ENCODE data around the gene ROR1.

Gene ROR1

DNA sequence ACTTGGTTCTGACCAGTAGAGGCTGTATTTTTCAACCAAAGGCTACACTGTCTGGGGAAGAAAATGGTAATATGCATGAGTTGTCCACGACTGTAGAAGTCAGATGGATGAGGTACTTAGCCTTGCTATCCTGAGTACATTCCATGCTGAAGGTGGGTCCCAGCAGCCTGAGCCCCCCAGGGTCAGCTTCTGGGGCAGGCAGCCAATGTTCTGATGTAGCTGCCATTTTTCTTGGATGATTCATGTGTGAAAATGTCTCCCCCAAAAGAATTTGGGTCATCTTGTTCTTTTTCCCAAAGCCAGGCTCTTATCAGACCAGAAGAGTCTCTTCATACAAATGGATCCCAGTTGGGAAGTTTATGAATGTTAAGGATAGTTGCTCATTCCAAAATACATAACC, 257.4 kb downstream of the ROR1 start:
- no peak for DNase-seq (ENCODE audit: low read depth)

DNA sequence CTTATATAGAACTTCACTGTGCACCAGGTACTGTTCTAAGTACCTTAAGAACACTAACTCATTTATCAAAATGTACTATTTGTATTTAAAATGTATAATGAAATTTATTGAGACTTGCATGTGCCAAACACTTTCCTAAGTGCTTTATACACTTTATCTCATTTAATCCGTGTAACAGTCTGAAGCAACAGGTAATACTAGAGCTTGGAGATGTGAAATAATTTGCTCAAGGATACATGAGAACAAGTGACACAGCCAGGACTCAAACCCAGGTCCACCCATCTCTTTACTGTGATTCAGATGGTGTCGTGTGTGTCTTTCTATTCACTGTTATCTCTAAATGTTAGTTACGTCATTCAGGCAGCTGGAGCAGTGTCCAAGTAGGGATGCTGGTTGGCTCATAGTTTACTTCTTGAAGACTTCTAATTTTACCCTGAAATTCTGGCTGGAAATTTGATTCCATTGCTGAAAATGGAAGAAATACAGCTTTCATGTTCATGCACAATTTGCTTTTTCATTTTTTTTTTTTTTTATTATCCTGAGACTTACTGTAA, 259.9 kb downstream of the ROR1 start:
- no peak for DNase-seq (ENCODE audit: low read depth)

DNA sequence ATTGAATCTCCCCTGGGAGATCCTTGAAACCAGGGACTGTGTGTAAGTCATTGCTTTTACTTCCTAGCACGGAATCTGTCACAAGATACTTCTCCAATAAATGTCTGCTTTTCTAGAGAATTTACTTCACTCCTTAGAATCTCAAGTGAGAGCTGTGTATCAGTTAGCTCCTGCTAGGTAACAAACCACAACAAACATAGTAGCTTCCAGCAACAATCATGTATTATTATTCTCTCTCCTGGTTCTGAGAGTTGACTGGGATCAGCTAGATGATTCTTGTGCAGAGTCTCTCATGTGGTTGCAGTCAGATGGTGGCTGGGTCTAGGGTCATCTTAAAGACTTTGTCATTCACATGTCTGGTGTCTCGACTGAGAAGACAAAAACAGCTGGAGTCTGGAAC, 262.7 kb downstream of the ROR1 start:
- no peak for DNase-seq (ENCODE audit: low read depth)

DNA sequence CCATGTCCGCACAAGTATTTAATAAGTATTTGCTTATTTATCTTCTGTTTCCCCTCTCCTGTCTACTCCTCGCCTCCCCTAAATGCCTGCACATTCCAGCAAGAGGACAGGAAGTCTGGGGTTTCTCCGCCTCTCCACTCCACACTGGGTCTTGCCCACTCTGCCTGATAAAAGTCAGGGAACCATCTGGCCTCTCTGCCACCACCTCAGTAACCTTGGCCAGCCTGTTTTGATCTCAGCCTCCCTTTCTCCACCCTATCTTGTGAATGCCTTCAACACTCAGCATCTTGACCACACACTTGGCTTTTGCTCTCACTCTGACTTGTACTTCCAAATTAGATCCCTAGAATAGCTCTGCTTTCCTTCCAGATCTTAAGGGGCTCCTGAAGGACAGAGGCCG, 264.3 kb downstream of the ROR1 start:
- no peak for DNase-seq (ENCODE audit: low read depth)

DNA sequence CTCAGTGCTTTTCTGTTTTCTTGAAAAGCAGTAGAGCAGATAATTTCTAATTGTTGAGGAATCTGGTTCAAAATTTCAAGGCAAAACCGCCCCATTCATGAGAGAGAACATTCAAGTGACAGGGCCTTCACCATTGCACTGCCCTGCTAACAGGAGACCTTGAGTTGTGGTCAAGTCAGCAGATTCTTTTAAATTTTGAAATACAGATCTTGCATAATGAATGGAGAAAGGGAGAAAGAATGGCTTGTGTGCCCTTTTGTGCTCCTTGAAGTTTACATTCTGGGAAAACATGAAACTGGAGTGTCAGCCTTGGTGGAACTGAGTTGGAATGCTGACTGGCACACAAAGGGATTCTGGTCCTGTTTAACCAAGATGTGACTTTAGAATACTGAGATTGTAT, 265.1 kb downstream of the ROR1 start:
- no peak for DNase-seq (ENCODE audit: low read depth)

DNA sequence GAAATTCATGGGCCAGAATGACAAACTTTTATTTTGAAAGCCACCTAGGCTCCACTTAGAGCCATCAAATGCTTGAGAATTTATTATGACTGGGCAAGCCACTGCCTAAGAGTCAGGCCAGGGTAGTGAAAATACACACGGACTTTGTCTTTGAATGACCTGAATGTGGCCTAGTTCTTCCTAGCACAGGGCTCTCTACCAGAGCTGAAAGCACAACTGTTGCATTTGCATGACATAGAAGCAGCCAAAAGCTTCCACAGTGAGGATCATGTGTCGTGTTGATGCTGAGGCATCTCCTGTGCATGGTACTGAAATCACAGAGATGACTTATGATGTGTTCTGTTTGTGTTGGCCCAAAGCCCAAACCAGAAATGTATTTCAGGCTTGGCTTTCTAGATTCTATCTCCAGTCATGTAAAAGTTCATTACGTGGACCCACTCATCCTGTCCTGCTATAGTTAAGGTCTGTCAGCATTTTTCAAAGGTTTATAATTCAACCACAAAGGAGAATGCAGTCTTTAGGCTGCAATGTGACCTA, 265.6 kb downstream of the ROR1 start:
- DNase-seq (ENCODE audit: low read depth), result no peak

DNA sequence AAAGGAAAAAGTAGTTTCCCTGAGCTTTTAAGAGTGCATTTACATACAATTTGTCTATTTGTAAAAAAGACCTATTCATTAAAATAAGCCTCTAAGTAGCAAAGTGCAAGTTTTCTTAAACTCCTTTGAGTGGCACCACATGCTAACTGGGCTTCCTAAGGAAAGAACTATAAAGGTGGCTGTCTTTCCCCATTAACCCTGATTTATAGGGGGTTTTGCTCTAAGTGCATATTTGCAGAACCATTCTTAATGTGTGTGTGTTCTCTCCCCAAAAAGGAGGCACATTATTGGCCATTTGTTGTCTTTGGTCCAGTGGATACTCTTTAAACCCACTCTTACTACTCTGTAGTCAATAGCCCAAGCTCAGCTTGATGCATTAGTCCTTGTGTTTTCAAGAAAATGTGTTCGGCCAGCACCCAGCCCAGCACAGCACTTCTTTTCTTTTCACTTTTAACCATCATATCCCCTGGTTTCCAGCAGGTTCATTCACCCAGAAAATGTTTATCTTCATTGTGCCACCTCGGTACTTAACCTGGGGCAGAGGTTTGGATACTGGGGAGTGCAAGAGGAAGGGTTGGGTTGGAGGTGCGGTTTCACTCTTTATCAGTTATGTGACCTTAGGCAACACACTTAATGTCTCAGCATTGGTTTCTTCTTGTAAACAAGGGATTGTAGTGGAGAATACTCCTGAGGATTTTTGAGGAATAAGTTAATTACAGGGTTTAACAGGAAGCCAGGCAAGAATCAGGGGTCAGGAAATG, 267.7 kb downstream of the ROR1 start:
- DNase-seq (ENCODE audit: low read depth), result no peak

DNA sequence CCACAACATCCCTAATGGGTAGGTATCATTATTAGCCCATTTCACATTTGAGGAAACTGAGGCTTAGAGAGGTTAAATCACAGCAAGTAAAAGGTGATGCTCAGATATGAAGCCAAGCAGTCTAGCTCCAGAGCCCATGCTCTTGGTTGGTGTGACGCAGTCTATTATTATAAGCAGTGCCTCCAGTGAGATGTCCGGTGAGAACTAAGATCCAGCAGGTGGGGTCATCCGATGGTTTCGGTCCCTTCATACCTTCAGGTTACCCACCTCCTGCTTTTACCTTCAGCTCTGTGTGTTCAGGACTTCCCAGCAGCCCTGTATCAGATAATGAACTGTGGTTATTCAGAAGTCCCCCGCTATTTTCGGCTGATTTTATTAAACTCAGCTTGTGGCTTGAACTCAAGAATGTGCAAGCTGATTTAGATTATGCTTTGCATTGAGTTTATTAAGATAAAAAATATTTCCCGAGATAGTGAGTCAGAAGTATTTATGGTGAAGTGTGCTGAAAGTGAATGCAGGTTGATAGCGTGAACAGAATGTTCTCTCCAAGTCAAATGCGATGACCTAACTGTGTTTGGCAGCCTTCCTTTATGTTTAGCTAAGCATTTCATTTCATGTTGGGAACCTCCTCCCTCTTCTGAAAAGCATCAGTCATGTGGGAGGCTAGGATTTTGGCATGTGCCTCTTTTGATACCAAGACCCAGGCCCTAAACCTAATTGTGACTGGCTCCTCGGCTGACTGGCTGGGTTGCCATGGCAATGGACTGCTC, 268.7 kb downstream of the ROR1 start:
- DNase-seq (ENCODE audit: low read depth), result no peak

DNA sequence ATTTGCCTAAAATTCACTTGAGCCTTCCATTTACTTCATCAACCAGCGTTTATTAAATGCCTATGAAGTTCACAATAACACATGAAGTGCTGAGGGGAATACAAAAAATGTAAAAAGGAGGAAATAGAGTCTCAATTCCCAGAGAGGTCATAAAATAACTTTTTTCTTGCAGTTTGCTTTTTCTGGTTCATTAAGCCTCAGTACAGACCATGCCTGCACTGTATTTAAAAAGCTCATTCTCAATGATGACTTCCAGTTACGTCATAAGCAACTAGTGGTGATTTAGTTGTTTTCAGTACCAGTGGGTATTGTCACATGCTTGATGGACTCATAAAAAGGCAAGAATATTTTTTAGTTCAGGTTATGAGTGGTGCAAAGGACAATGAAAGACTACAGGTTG, 269.5 kb downstream of the ROR1 start:
- DNase-seq (ENCODE audit: low read depth), result no peak

DNA sequence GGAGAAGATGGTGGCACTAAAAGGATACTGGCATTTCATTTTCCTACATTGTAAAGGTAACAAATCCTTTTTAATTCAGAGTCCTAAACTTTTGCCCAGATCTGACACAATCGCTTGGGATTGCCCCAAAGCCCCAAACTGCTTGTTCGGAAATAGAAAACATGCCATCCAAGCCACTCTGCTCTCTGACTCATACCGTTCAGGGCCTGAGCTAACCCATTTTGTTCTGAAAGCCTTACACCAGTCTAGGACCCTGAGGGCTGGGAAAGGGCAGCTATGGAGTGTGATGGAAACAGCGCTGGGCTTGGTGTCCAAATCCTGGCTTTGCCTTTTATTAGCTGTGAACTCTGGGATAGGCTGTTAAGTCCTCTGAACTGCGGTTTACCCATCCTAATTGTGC, 270.2 kb downstream of the ROR1 start:
- no peak for DNase-seq (ENCODE audit: low read depth)

DNA sequence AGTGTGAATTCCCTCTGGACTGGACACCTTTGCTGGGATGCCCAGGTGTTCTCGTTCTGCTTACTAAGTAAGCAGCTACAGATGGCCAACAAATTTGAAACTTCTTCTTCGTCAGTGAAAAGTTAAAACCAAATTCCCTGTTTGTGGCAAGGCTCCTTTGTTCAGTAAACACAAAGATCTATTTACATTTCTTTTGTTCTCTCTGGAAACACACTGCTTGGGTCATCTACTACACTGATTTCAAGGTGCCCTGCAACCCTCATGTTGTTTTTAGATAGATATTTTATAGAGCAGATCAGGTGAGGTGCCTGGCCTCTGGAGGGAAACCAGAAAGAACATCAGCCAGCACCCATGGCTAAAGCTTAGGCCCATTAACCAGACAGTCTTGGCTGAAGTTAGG, 272.4 kb downstream of the ROR1 start:
- no peak for DNase-seq (ENCODE audit: low read depth)

DNA sequence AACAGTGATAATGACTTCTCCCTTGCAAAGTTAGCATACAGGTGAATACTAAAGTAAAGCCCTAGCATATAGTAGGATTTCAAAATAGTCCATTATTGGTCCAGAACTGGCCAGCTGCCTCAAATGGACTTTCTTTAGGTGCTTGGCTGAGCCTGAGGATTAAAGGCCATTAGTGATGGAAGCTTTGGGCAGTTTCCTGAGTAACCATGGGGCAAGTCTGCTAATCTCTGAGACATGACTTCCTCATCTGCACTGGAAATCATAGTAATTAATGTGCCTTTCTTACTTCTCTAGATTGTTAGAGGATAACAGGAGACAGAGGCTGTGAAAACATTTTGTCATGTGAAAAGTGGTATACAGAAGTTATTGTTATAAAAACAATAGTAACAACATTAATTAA, 273.1 kb downstream of the ROR1 start:
- no peak for DNase-seq (ENCODE audit: low read depth)

DNA sequence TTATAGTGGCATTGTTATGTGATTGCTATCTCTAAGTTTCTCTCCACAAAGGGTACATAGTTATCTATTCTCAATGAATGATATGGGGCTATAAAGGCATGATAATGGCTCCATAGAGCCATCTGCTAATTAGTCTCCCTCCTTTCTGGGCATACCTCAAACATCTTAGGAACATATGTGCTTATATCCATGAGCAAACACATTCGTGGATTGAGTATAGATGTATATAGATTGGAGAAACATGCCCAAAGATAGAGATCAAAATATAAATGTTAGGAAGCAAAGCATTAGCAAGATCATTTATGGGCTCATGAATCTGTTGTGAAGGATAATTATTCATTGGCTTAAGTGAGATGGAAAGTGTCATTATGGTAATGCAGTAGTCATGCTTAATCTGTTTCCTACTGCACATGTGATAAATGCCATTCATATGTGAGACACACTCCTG, 273.8 kb downstream of the ROR1 start:
- DNase-seq (ENCODE audit: low read depth), result no peak

DNA sequence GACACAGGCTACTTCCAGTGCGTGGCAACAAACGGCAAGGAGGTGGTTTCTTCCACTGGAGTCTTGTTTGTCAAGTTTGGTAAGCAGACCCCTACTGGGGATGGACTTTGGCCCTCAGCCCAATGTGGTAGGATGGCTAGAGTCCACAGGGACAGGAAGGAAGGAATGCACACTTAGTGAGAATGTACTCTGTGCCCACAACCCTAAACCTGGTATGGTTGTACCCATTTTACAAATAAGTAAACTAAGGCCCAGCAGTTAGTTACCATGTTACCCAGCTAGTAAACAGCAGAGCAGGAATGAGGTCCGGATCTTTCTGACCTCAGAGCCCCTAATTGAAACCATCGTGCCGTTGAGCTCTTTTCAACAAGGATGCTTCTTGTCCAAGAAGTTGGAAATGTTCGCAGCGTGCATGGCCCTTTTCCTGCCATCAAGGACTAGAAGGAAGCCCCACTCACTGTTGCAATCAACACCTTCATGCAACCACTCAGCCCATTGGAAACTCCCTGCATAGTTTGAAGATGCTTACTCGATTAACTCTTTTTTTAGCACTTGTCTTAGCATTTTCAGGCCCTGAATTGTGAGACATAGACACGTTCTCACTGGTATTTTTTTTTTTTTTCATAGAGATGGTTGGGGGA, 276.2 kb downstream of the ROR1 start:
- no peak for DNase-seq (ENCODE audit: low read depth)

DNA sequence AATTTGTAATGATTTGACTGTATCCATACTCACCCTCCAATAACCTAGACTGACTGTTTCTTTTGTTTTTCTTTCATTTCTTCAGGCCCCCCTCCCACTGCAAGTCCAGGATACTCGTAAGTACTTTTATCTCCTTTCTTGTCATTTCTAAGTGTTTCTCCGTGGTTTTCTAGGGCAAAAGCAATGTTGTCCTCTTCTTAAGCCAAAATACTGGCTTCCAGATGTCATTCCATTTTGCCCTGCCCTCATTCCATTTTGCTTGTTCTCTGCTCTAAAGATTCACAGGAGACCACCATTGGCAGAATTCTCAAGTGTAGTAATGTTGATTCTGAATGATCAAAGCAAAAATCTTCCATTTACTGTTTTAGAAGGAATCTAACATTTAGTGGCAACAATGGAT, 276.8 kb downstream of the ROR1 start:
- DNase-seq (ENCODE audit: low read depth), result no peak

DNA sequence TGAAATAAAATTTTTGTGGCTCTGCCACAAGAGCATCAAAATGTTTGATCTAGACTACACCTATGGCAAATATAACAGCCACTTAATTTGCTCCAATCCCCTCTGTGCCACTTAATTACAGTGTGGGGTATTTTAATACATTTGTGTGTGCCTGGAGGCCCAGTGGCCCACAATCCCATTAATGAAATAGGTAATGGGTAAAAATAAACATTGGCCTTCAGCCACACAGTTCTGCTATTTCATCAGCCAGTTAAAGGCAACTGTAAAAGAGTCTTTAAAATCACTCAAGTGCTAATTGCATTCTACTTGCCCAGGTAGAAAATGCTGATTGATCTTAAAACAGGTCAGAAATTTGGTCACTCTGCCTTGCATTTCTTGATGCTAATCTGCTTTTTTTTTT, 278.0 kb downstream of the ROR1 start:
- no peak for DNase-seq (ENCODE audit: low read depth)

DNA sequence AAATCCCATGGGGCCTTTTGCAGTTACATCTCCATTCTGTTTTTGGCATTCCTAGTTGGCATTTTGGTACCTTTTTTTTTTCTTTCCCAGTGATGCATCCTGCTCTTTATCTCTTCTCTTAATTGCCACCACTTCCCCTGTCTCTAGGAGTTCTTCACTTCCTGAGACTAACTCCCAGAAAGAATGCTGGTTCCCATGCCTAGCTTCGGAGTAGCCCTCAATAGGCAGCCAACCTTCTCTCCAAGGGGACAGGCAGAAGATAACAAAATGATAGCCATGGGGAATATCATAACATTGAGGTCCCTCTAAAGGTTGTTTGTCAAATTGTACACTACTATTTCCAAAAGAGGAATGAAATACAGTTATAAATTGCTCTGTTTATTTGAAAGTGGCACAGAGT, 279.0 kb downstream of the ROR1 start:
- DNase-seq (ENCODE audit: low read depth), result no peak

DNA sequence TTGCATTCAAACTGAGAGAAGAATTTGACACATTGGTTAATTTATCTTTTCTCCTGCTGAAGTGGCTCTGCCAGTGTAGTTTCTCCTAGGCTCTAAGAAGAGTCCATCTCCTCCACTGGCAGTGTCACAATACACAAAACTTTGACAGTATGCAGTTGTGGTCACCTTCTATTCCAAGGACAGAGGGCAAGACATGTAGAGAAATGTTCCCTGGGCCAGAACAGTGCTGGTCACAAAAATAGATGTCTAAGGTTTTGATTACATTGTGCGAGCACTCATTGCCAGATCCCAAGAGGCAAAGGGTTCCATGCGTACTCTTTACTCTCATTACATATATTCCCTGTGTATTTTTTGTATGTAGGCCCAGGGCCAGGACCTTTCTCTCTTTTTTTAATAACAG, 281.5 kb downstream of the ROR1 start:
- no peak for DNase-seq (ENCODE audit: low read depth)

DNA sequence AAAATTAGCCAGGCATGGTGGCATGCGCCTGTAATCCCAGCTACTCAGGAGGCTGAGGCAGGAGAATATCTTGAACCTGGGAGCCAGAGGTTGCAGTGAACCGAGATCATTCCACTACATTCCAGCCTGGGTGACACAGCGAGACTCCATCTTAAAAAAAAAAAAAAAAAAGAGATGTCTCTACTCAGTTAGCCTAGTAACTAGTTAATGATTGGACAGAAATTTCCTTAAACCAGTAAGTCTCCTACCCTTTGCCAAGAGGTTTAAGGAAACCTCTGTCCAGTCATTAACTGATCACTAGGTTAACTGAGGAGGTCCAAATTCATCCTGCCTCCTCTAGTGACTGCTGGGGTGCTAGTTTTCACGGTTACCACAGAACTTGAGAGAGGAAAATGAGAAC, 285.7 kb downstream of the ROR1 start:
- DNase-seq (ENCODE audit: low read depth), result no peak

DNA sequence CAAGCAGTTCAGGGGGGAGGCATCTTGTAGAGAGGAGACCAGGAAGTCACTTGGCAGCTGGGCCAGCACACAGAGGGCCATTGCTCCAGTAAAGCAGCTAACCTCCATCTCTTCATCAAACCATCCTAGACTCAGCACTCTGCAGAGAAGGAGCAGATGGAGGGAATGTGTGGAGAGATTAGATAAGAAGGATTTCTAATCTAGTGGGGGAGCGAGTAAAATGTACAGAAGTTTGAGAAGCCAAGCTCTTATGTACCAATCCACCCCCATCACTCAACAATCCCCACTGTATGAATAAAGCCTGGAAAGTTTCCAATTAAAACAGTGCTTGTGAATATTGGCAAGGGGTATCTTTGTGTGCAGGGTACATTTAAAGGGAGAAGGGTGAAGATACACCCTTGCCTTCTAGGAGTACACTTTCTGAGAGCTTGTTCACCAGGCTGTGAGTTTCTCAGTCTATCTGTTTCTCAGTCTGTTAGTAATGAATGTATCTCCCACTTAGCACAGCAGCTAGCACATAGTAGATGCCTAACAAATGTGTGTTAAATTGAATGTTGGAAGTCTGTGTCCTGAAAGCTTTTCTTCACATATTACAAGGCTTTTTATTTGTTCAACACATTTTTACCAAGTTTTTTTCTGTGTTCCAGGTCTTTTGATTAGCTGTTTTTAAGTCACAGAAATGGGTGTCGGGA, 286.9 kb downstream of the ROR1 start:
- no peak for DNase-seq (ENCODE audit: low read depth)

DNA sequence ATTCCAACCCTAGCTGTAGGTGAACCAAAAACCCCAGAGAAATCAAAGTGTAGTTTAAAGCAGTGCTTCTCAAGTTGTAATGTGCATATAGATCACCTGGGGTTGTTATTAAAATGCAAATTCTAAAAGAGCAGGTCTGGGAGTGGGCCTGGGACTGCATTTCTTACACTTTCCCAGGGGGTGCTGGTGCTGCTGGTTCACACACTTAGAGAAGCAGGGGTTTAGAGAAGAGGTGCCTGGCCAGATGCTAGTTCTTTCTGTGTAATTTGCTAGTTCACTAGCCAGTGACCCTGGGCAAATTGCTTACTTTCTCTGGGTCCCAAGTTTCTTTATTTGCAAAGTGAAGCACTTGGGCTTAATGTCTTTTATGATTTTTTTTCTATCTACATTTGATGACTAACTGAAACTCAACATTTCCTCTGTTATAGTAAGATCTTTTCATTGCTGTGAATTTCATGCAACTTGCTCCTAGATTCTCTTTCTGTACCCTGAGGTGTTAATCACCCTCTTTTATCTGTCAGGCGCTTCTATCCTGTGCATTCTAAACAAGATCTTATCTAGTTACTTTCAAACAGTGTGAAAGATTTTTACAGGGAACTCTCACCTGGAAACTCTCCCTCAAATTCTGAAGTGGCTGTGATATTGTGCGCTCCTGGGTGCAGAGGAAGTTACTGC, 287.8 kb downstream of the ROR1 start:
- no peak for DNase-seq (ENCODE audit: low read depth)
